Naive thymus-derived CD4-positive, alpha-beta T cell (primary cell): ENCODE measurements around the gene COL19A1. TPM values are rescaled to one million over a fixed set of nuclear protein-coding genes. Genes with fewer than 3 reads are reported as not detected.

Experiments used
- ATAC-seq: fragments of 150-1000 bp; cut with Tn5 transposase; 2 replicates; pipeline ENCODE4 v1.10.0; 2021; ENCODE audit warnings: mild to moderate bottlenecking, moderate library complexity
- CTCF ChIA-PET: fragments of 350-600 bp; sonication (Branson Sonifier 250); formaldehyde crosslinking; loops from one replicate; lab custom pipeline; 2021; ENCODE audit warnings: antibody characterized with exemption; lab: Charles Lee
- POLR2A ChIA-PET: fragments of 350-600 bp; sonication (Branson Sonifier 250); formaldehyde crosslinking; loops from one replicate; lab custom pipeline; 2021; ENCODE audit warnings: antibody characterized with exemption, inconsistent platforms; lab: Charles Lee
- DNase-seq, 9 donors: peaks; one replicate each; pipeline versions ENCODE4 v3.0.0 to v3.0.0-alpha.2; 2020 to 2022; ENCODE audit warnings: mixed read lengths in 1 of 9
- H3K27ac ChIP-seq: one replicate; pipeline ENCODE4 v1.7.0; 2013; ENCODE audit warnings: mild to moderate bottlenecking, low read depth, low read length, moderate library complexity
- H3K27me3 ChIP-seq, 2 donors: one replicate each; pipeline ENCODE4 v1.7.0; 2013; ENCODE audit warnings: low read length in 2 of 2, mild to moderate bottlenecking in 2 of 2, moderate library complexity in 2 of 2; ENCODE audit not compliant: control insufficient read depth in 2 of 2, insufficient read depth in 2 of 2
- H3K36me3 ChIP-seq, 3 experiments: 1 replicate in 2 of 3; 2 replicates in 1 of 3; pipeline ENCODE4 v1.7.0; 2013; ENCODE audit warnings: low read length in 3 of 3, mild to moderate bottlenecking in 3 of 3, moderate library complexity in 1 of 3; ENCODE audit not compliant: insufficient read depth in 3 of 3, control insufficient read depth in 2 of 3
- H3K4me1 ChIP-seq, 2 donors: one replicate each; pipeline ENCODE4 v1.7.0; 2013; ENCODE audit warnings: low read length in 2 of 2, mild to moderate bottlenecking in 2 of 2, moderate library complexity in 1 of 2; ENCODE audit not compliant: control insufficient read depth in 2 of 2, insufficient read depth in 2 of 2
- H3K4me3 ChIP-seq: 2 replicates; pipeline ENCODE4 v1.7.0; 2013; ENCODE audit warnings: mild to moderate bottlenecking, low read length
- H3K9me3 ChIP-seq, 3 experiments: 1 replicate in 2 of 3; 2 replicates in 1 of 3; pipeline ENCODE4 v1.7.0; 2013; ENCODE audit warnings: low read length in 3 of 3; ENCODE audit not compliant: control insufficient read depth in 2 of 3
- H3K27ac Mint-ChIP-seq, 9 donors: one replicate each; pipeline ENCODE4 v1.8.0; 2020 to 2022; ENCODE audit warnings: mixed read lengths in 9 of 9, mild to moderate bottlenecking in 8 of 9, moderate library complexity in 5 of 9, inconsistent platforms in 2 of 9
- H3K27me3 Mint-ChIP-seq, 5 donors: one replicate each; pipeline ENCODE4 v1.8.0; 2021 to 2022; ENCODE audit warnings: mixed read lengths in 5 of 5, mild to moderate bottlenecking in 1 of 5
- H3K36me3 Mint-ChIP-seq, 5 donors: one replicate each; pipeline ENCODE4 v1.8.0; 2020 to 2022; ENCODE audit warnings: mixed read lengths in 5 of 5, mild to moderate bottlenecking in 3 of 5, inconsistent platforms in 1 of 5
- H3K4me1 Mint-ChIP-seq, 7 donors: one replicate each; pipeline ENCODE4 v1.8.0; 2020 to 2022; ENCODE audit warnings: mixed read lengths in 7 of 7, mild to moderate bottlenecking in 3 of 7, inconsistent platforms in 1 of 7
- H3K4me3 Mint-ChIP-seq, 10 donors: one replicate each; pipeline ENCODE4 v1.8.0; 2020 to 2022; ENCODE audit warnings: mild to moderate bottlenecking in 10 of 10, mixed read lengths in 10 of 10, moderate library complexity in 6 of 10, inconsistent platforms in 2 of 10
- H3K9me3 Mint-ChIP-seq, 11 donors: one replicate each; pipeline ENCODE4 v1.8.0; 2020 to 2022; ENCODE audit warnings: mixed read lengths in 11 of 11, mild to moderate bottlenecking in 4 of 11, inconsistent platforms in 1 of 11, moderate library complexity in 1 of 11
- intact Hi-C, 2 donors: fragments of 100-400 bp; cut with micrococcal nuclease; formaldehyde crosslinking; loops; one replicate each; pipeline ENCODE4 v1.15.1; 2023
- polyA plus RNA-seq, 2 donors: library from polyadenylated mRNA; unstranded; fragments of 300-500 nt; fragmentation: Illumina TruSeq; gene quantifications; one replicate each; pipeline ENCODE4 v1.2.3, GENCODE V29; 2021
- total RNA-seq, 6 experiments: library from RNA in 5 of 6; stranded (reverse) in 5 of 6; gene quantifications; 1 replicate in 5 of 6; 2 replicates in 1 of 6; pipeline ENCODE4 v1.2.3 and lab custom pipeline; 2021 to 2026

COL19A1 gene
- total and polyA plus RNA-seq, 7 experiments from 2014 or later: 0.02 to 1.3 (median 0.32) TPM; not detected in 2

DNA sequence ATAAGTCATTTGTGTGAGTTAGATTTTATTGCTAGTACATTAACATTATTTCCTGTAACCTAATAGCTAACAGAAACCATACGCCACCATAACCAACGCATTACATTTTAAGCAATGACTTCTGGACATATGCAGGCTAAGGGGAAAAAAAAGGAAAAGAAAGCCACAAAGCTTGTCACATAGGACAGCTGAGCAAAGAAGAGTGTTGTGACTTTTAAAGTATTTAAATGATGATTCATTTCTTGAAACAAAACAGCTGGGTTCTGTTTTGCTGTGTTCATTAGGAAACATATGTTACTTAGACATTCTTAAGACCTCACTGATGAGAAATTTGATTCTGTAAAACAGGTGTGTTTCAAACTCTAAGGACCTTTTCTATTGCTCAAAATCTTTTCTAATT is 265.2 kb downstream of the COL19A1 start:
- Mint-ChIP-seq H3K4me3 (no peak overlapping the region), H3K9me3 (no peaks in the 10 kb centered on the region), H3K4me1 (no peaks in the 10 kb centered on the region), H3K27me3 (peaks cover 0 to 9% (median 4%) of the 10 kb centered on the region in 5 donors), H3K27ac (no peak overlapping the region), H3K36me3 (no peaks in the 10 kb centered on the region)
- Histone ChIP-seq H3K4me1 (no peaks in the 10 kb centered on the region), H3K27me3 (no peaks in the 10 kb centered on the region), H3K9me3 (no peaks in the 10 kb centered on the region), H3K36me3 (no peaks in the 10 kb centered on the region), H3K4me3 (no peak overlapping the region), H3K27ac (no peak overlapping the region)
- CTCF ChIA-PET: interaction anchor here (0.5 kb wide), 1 partner anchor 290 kb away, joined by 4 read pairs; no protein-coding TSS in a partner anchor
- POLR2A ChIA-PET: no interaction called here
- intact Hi-C loops: no loop called here
- ATAC-seq: no peak
- no peak for DNase-seq

DNA sequence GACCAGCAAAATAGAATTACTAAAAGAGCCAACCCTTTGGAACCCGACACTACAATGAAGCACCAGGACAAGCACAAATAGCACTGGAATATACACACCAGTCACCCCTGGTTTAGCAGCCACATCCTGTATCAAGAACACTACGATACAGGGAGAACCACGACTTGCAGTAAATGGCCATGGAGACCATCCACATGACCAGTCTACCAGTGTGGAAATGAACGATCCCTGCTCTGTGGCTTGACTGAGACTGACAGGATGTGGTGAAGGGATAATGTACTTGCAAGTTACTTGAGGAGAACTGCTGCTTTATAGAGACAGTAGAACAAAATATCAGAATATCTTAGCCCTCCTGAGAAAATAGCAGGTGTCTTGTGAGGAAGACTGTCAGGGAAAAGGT is 266.9 kb downstream of the COL19A1 start:
- Histone ChIP-seq H3K9me3 (no peaks in the 10 kb centered on the region), H3K4me3 (no peak overlapping the region), H3K27me3 (no peaks in the 10 kb centered on the region), H3K27ac (no peak overlapping the region), H3K4me1 (no peaks in the 10 kb centered on the region), H3K36me3 (no peaks in the 10 kb centered on the region)
- no peaks in the 10 kb centered on the region for H3K4me1 Mint-ChIP-seq
- H3K36me3 Mint-ChIP-seq: no peaks in the 10 kb centered on the region
- CTCF ChIA-PET: no interaction called here
- no peak overlapping the region for H3K4me3 Mint-ChIP-seq
- peaks cover 0 to 9% (median 5%) of the 10 kb centered on the region in 5 donors for H3K27me3 Mint-ChIP-seq
- no peak overlapping the region for H3K27ac Mint-ChIP-seq
- POLR2A ChIA-PET: no interaction called here
- ATAC-seq (no peak), DNase-seq (no peak)
- intact Hi-C loops: no loop called here
- H3K9me3 Mint-ChIP-seq: no peaks in the 10 kb centered on the region

DNA sequence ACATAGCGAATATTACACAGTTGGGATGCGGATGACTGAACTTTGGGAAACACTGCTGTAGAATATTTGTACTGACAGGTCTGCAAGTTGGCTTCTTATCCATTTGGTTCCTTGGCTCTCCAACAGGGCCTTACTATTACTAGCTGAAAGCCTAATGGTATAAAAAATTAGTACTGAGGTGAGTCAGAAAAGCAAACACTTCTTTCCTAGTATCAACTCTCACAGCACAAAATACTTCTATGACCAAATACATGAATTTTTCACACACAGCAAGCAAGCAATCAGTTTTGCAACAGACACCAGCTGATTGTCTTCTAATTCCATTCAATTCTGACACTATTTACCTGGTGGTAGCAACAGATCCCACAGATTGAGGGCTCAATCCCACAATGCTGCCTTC is 268.2 kb downstream of the COL19A1 start:
- no peak overlapping the region for H3K27ac ChIP-seq
- no peaks in the 10 kb centered on the region for H3K4me1 ChIP-seq
- no peaks in the 10 kb centered on the region for H3K36me3 ChIP-seq
- intact Hi-C loops: no loop called here
- no peaks in the 10 kb centered on the region for H3K27me3 ChIP-seq
- DNase-seq: no peak
- H3K9me3 ChIP-seq: no peaks in the 10 kb centered on the region
- ATAC-seq: no peak
- ChIA-PET CTCF (no interaction called here), POLR2A (interaction anchor here (0.6 kb wide), 1 partner anchor 1353 kb away, joined by 3 read pairs; no protein-coding TSS in a partner anchor)
- H3K4me3 Mint-ChIP-seq: no peak overlapping the region
- H3K9me3 Mint-ChIP-seq: no peaks in the 10 kb centered on the region
- H3K4me3 ChIP-seq: no peak overlapping the region
- H3K4me1 Mint-ChIP-seq: no peaks in the 10 kb centered on the region
- H3K27me3 Mint-ChIP-seq: peaks cover 0 to 9% (median 5%) of the 10 kb centered on the region in 5 donors
- H3K27ac Mint-ChIP-seq: no peak overlapping the region
- no peaks in the 10 kb centered on the region for H3K36me3 Mint-ChIP-seq

DNA sequence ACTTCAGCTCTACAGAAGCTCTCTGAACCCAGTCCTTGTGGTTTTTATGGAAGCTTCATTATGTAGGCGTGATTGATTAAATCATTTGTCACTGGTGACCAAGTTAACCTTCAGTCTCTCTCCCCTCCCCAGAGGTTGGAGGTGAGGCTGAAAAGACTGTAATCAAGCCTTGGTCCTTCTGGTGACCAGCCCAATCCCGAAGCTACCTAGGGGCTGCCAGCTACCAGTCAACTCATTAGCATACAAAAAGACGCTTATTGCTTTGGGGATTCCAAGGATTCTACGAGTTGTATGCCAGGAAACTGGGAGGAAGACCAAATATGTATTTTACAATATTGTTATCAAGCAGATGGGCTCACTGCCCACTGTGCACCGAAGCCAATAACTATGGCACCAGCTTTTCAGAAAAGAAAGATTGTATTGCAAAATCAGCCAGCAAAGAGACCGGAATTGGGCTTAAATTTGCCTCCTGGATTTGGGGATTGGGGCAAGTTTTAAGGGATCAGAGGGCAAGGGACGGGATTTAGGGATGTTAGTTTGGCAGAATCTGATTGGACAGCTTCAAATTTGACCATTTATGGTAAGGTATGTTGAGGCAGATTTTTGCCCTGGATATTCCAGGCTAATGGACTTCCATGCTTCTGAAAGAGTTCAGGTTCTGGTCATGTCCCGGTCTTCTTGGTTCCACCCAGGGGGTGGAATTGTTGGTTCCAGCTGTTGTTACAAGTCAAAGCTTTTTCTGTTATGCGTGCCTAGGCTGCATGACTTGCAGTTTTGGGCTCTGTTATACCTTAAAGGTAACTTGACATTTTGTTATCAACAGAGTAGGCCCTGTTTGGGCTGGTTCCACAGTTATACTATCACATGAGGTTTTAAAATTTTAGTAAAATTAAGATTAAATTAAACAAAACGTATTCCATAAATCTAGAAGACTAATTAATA is 269.1 kb downstream of the COL19A1 start:
- ChIA-PET CTCF (no interaction called here), POLR2A (no interaction called here)
- Histone ChIP-seq H3K4me3 (no peak overlapping the region), H3K4me1 (no peaks in the 10 kb centered on the region), H3K9me3 (no peaks in the 10 kb centered on the region), H3K27me3 (no peaks in the 10 kb centered on the region), H3K27ac (no peak overlapping the region), H3K36me3 (no peaks in the 10 kb centered on the region)
- Mint-ChIP-seq H3K4me1 (no peaks in the 10 kb centered on the region), H3K27me3 (peaks cover 0 to 9% (median 0%) of the 10 kb centered on the region in 5 donors), H3K36me3 (no peaks in the 10 kb centered on the region), H3K4me3 (no peak overlapping the region), H3K27ac (no peak overlapping the region), H3K9me3 (no peaks in the 10 kb centered on the region)
- DNase-seq: no peak
- no peak for ATAC-seq
- intact Hi-C loops: no loop called here

DNA sequence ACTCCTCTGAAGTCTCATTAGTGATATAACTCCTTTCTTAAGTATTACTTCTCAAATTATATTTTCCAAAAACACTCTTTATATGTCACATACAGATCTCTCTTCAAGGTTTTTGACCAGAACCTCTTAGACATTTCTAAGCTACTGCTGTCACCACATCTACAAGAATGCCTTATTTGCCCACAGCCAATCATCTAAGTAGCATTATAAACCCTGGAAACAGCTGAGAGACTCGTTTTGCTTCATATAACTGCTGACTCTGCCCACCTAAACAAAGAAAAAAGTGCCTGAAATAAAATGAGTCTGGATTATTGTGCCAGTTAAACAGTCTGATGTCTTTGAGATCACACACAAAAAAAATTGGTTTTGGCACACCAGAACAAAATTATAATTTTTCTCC is 270.6 kb downstream of the COL19A1 start:
- no peaks in the 10 kb centered on the region for H3K36me3 ChIP-seq
- no peak overlapping the region for H3K27ac Mint-ChIP-seq
- intact Hi-C loops: no loop called here

DNA sequence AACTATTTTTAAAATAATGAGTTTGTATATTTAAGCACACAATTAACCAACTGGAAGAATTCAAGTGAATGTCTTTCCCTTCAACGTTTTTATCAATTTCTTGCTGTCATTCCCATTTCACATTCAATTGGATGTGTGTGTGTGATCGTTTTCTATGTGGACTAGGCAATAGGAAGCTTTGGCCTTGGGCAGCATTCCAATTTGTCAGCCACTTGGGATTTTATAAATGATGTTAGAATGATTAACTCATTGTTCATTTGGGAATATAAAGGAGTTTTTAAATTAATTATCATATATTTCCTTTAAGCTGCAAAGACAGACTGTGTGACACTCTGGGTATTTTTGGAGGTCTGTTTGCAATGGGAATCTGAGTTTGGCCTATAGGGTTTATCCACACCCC is 274.1 kb downstream of the COL19A1 start:
- no peak for ATAC-seq
- Histone ChIP-seq H3K27ac (no peak overlapping the region), H3K4me1 (no peaks in the 10 kb centered on the region), H3K9me3 (no peaks in the 10 kb centered on the region), H3K27me3 (no peaks in the 10 kb centered on the region), H3K36me3 (no peaks in the 10 kb centered on the region), H3K4me3 (no peak overlapping the region)
- DNase-seq: no peak
- peaks cover 0 to 5% (median 0%) of the 10 kb centered on the region in 11 donors for H3K9me3 Mint-ChIP-seq
- H3K4me3 Mint-ChIP-seq: no peak overlapping the region
- peaks cover 0 to 9% (median 5%) of the 10 kb centered on the region in 5 donors for H3K27me3 Mint-ChIP-seq
- ChIA-PET POLR2A (no interaction called here), CTCF (no interaction called here)
- no peaks in the 10 kb centered on the region for H3K4me1 Mint-ChIP-seq
- intact Hi-C loops: no loop called here
- H3K27ac Mint-ChIP-seq: no peak overlapping the region
- no peaks in the 10 kb centered on the region for H3K36me3 Mint-ChIP-seq

More for the DNA sequence above, 270.6 kb downstream of the COL19A1 start:
- no peak overlapping the region for H3K4me3 ChIP-seq
- no peaks in the 10 kb centered on the region for H3K9me3 ChIP-seq
- H3K4me1 ChIP-seq: no peaks in the 10 kb centered on the region
- POLR2A ChIA-PET: no interaction called here
- Mint-ChIP-seq H3K36me3 (no peaks in the 10 kb centered on the region), H3K4me3 (no peak overlapping the region), H3K4me1 (no peaks in the 10 kb centered on the region), H3K9me3 (no peaks in the 10 kb centered on the region), H3K27me3 (peaks cover 0 to 9% (median 0%) of the 10 kb centered on the region in 5 donors)
- ATAC-seq (no peak), DNase-seq (no peak)
- no peak overlapping the region for H3K27ac ChIP-seq
- H3K27me3 ChIP-seq: no peaks in the 10 kb centered on the region
- CTCF ChIA-PET: no interaction called here

DNA sequence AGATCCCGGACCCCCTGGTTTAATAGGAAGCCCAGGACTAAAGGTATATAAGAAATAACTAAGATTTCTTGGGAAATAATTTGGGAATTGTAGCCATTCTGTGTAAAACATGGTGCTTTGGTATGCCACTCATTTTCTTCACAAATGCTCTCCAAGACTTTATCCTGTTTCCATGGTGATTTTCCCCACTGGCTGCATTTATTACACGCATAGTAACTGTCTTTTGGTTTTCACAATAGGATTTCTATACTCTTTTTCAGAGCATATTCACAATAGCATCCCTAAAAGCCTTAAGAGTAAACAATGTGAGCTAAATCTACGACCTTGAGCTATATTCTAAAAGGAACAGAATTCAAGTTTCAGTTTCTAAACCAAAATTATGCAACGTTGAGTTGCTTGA is 275.7 kb downstream of the COL19A1 start:
- no peak overlapping the region for H3K27ac ChIP-seq
- no peaks in the 10 kb centered on the region for H3K36me3 Mint-ChIP-seq
- DNase-seq (no peak), ATAC-seq (no peak)
- no peaks in the 10 kb centered on the region for H3K4me1 Mint-ChIP-seq
- intact Hi-C loops: no loop called here
- ChIA-PET CTCF (no interaction called here), POLR2A (no interaction called here)
- H3K27me3 Mint-ChIP-seq: peaks cover 0 to 9% (median 5%) of the 10 kb centered on the region in 5 donors
- no peak overlapping the region for H3K27ac Mint-ChIP-seq
- H3K9me3 ChIP-seq: no peaks in the 10 kb centered on the region
- no peaks in the 10 kb centered on the region for H3K4me1 ChIP-seq
- no peaks in the 10 kb centered on the region for H3K27me3 ChIP-seq
- H3K36me3 ChIP-seq: no peaks in the 10 kb centered on the region
- H3K4me3 Mint-ChIP-seq: no peak overlapping the region
- H3K4me3 ChIP-seq: no peak overlapping the region
- H3K9me3 Mint-ChIP-seq: peaks cover 0 to 5% (median 0%) of the 10 kb centered on the region in 11 donors
